Stimulated activated CD8-positive, alpha-beta memory T cell treated with anti-CD3 and anti-CD28 coated beads, Interleukin-4, amount 100 ng/mL, for 1 hour (primary cell): ENCODE measurements around the gene SKIDA1.

ENCODE experiments used
- DNase-seq, 2 donors: peaks; one replicate each; pipeline ENCODE4 v3.0.0-alpha.2; 2020; ENCODE audit warnings: low read depth in 2 of 2, low spot score in 1 of 2

SKIDA1 gene

GRCh38 chr10:21502348-21502740, 23.1 kb downstream of the SKIDA1 start:
- DNase-seq: no peak

- DNase-seq: no peak
Observed at GRCh38 chr10:21501731-21502347, 23.6 kb downstream of the SKIDA1 start.

- DNase-seq: no peak
Observed at GRCh38 chr10:21501091-21501490, 24.4 kb downstream of the SKIDA1 start.

- DNase-seq: no peak
Observed at GRCh38 chr10:21500578-21500910, 24.9 kb downstream of the SKIDA1 start.

- no peak for DNase-seq
Observed at GRCh38 chr10:21499701-21500577, 25.5 kb downstream of the SKIDA1 start.

- no peak for DNase-seq
Observed at GRCh38 chr10:21498986-21499385, 26.5 kb downstream of the SKIDA1 start.

- no peak for DNase-seq
Observed at GRCh38 chr10:21498377-21498776, 27.1 kb downstream of the SKIDA1 start.

- no peak for DNase-seq
Observed at GRCh38 chr10:21497177-21497807, 28.2 kb downstream of the SKIDA1 start.

- no peak for DNase-seq
Observed at GRCh38 chr10:21496343-21497176, 28.9 kb downstream of the SKIDA1 start.

- DNase-seq: peak; percentile 69 to 72
Observed at GRCh38 chr10:21495752-21496342, 29.6 kb downstream of the SKIDA1 start.

GRCh38 chr10:21495002-21495751, 30.3 kb downstream of the SKIDA1 start:
- no peak for DNase-seq

GRCh38 chr10:21494191-21495001, 31.1 kb downstream of the SKIDA1 start:
- no peak for DNase-seq

GRCh38 chr10:21493784-21494183, 31.7 kb downstream of the SKIDA1 start:
- no peak for DNase-seq

- no peak for DNase-seq
Observed at GRCh38 chr10:21492421-21492820, 33.1 kb downstream of the SKIDA1 start.

- DNase-seq: no peak
Observed at GRCh38 chr10:21490711-21491105, 34.8 kb downstream of the SKIDA1 start.

GRCh38 chr10:21490028-21490710, 35.3 kb downstream of the SKIDA1 start:
- no peak for DNase-seq

- no peak for DNase-seq
Observed at GRCh38 chr10:21488957-21489446, 36.5 kb downstream of the SKIDA1 start.

GRCh38 chr10:21488246-21488956, 37.1 kb downstream of the SKIDA1 start:
- no peak for DNase-seq
